Measurements from ENCODE around the gene PTPRN2.

PTPRN2 gene

DNA sequence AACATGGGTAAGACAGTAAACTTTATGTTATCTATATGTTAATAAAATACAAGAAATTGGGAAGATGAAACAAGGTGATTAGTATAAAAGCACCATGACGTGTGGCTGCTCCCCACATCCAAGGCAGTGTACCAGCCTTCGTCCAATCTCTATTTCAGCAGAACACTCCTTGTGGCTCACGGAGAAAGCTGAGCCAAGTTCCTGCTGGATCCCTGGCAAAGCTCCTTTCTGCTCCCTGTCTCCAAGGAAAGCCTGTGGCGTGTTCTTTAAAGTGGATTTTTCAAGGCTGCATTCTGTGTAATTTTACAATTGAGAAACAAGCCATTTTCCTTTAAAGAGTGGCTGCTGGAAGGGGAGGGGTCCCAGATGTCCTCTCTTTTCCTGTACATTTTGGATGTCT lies 467.3 kb downstream of the PTPRN2 start:
- no peak for DNase-seq

DNA sequence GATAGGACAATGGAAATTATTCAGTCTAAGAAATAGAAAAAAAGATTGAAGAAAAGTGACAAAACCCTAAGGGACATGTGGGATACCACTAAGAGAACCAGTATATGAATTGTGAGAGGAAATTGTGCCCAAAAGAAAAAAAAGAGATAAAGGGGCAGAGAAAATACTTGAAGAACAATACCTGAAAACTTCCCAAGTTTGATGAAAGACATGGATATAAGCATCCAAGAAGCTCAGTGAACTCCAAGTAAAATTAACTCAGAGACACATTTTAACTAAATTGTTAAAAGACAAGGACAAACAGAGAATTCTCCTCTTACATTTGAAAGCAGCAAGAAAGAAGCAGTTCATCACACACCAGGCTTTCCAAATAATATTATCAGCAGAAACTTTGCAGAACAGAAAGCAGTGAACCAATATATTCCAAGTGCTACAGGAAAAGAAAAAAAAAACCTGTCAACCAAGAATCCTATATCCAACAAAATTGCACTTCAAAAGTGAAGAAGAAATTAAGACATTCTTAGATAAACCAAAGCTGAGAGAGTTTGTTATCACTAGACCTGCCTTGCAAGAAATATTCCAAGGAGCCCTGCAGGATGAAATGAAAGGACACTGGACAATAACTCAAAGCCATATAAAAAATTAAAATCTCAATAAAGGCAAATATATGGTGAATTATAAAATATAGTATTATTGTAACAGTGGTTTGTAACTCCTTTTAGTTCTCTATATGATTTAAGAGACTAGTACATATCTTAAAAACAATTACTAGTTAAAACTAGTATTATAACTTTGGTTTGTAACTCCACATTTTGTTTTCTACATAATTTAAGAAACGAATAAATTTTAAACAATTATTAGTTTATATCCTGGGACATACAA lies 470.0 kb downstream of the PTPRN2 start:
- DNase-seq: no peak

DNA sequence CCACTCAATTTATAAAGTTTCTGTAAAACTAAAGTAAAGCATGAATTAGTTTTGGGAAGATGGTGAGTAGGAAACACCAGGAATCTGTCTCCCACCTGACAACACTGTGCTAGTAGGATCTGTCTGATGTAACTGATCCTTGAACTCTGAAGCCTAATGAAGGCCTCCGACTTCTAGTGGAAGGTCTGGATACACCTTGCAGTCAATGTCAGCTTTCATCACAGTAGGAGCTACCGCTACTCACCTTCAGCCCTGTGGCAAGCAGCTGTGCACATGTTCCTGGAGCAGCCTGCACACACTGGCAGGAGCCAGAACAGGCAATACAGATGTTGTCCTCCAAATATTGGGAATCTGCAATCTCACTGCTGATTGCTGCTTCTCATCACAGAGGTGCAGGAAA lies 471.4 kb downstream of the PTPRN2 start:
- DNase-seq: no peak

DNA sequence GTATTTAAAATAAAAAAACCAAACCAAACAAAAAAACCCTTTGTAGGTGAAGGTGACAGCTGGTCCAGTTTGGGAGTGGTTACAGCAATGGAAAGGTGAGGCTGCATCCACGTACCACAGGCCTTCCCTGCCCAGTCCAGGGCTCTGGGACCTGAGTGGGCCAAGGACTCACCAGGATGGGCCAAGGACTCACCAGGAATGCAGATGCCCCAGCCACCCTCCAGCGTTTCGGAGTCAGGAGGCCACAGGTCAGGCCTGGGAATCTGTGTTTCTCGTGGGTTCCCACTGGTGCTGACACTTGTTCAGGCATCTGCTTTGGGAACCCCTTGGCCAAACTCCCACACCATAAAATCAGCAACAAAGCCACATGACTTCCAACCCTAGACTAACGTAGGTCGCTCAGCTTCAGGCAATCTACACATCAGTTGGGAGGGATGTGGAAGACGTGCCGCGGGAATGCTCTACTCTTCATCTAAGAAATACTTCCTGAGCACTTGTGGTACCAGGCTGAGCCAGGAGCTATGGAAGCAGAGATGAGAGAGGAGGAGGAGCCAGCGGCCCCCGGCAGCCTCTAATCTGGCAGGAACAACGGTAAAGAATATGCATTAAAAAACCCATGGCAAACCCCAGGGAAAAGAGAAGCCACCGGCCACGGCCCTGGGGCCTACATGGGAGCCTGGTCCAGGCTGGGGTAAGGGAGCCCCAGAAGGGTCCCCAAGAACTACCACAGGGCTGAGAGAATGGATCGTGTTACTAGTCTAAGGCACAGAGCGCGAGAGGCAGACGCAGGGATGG lies 473.4 kb downstream of the PTPRN2 start:
- no peak for DNase-seq

DNA sequence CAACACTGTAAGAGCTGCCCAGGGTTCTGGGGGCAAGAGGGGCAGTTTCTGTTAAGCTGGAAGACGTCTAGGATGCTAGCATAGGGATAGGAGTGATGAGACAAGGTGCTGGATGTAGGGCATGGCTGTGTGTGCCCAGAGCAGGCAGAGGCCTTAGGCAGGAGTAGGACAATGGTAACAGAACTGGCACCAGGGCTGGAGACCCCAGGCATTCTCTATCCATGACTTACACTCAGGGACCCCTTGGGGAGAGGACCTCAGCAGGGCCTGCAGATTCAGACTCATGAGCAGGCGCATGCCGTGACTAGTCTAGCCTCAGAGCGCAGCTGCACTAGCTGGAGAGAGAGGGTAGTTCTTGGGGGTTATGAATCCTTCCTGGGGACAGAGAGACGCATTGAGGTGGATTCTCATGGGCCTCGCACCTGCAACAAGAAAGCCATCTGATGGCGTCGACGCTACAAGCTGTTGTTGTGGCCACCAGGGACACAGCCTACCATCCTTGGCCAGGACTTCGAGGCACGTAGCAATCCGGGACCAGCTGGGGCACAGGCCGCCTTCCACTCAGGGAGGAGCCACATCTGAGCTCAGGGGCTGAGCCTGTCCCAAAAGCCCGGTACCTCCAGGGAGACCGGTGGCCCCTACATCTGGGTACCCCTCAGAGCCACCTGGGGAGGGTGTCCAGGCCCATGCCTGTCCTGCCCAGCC lies 474.1 kb downstream of the PTPRN2 start:
- DNase-seq: no peak

DNA sequence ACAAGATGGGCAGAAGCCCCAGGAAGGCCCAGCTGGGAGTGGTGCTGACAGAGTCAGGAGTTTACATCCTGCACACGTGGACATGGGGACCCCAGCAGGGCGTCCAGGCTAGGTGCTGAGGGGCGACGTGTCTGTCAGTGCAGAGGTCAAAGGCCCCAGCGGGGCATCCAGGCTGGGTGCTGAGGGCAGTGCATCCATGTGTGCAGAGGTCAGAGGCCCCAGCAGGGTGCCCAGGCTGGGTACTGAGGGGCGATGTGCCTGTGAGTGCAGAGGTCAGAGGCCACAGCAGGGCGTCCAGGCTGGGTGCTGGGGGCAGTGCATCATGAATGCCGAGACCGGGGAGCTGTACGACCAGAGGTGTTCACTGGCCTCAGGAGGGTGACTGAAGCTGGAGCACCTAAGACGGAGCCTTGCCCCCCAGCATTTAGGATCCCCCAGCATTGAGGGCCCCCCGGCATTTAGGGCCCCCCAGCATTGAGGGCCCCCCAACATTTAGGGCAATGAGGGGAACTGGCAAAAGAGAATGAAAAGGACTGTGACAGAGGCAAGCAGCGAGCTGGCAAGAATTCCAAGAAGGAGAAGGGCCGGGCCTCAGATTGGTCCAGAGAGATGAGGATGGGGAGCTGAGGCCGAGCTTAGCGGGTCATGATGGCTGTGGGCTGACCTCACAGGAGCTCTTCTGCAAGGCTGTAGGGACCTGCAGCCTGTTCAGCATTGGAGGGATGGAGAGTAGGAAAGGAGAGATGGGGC lies 474.9 kb downstream of the PTPRN2 start:
- DNase-seq: no peak

DNA sequence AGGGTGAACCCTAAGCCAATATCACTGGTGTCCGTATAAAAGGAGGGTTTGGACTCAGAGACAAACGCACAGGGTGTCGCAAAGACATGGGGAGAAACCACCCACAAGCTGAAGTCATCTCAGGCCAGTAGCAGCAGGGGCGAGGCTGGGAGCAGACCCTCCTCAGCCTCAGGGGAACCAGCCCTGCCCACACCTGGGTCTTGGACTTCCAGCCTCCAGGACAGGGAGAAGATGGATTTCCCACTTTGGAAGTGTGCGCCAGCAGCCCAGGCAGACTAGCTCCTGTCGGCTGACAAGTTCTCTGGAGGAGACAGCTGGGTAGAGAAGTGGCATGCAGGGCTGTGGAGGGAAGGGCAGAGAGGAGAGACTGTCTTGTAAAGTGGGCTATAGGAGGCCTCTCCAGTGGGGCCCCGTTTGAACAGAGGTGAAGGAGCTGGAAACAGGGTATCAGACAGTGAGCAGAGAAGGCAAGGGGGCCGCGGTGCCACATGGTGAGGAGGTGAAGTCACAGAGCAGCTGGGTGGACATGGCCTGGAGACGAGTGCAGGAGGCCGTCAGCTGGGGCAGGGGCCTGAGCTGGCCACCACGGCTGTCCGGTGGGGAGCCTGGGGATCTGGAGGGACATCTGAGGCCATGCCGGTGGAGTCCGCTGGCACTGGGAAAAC lies 475.6 kb downstream of the PTPRN2 start:
- no peak for DNase-seq

DNA sequence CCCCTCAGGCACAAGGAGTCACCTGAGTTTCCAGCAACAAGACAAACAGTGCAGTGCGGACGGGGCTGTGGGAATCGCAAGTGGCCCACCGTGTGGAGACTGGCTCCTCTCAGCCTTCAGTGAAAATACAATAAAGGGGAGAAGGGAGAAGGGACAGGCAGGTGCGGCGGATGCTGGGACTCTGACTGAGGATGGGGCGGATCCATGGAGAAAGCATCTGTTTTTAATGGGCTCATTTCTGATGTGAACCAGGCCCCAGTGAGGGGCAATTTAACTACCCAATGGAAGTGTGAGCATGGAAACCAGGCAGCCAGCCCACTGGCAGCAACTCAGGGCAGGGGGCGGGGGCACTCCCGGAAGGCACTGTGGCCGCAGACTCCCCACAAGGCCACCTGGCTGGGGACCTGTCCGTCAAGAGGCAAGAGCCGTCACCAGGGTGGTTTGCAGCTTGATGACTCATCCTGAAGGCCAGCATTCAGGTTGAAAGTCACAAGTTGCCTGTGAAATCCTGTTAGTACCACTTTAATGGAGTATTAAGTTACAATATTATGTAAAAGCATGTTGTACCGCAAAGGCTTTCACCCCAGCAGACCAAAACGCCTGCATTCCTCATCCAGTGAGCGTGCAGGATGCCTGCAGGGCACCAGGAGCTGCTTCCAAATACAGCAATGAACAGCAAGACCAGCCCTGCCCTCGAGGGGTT lies 476.4 kb downstream of the PTPRN2 start:
- DNase-seq: no peak

DNA sequence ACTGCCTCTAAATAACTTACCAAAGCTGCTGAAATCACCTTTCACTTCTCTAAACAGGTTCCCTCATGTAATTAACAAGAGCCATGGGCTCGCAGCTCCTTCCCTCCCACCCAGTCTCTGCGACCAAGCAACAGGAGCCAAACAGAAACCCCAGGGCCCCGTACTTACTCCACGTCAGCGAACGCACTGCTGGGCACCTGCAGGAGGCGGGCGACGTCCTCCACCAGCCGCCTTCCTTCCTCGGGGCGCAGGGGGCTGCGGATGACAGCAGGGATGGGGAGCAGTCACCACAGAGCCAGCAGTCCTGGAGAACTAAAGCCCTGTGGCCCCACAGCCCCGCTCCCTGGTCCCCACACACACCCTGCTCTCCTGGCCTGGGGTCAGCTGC lies 477.0 kb downstream of the PTPRN2 start:
- DNase-seq: no peak

DNA sequence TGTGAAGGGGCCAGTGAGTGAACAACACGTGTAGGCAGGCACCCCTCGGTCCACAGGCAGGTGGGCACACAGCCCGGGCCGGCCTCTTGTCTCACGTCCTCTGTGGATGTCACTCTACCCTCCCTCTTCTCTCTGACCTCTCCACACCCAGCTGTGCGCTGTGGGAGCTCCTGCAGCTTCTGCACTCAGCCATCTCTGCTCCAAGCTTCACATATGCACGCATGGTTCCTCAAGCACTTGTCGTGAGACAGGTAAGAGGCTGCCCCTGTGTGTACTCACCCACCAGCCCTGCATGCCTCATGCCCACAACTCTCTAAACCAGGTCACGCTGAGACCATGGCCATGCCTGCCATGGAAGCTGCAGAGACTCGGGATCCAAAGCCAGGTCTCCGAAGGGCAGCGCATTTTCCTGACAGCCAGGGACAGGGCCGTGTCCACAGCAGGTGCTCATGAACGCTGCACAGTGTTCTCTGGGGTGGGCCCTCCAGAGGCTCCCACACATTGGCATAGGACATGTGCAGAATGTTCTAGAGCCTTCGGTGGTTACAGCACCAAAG lies 477.5 kb downstream of the PTPRN2 start:
- no peak for DNase-seq

DNA sequence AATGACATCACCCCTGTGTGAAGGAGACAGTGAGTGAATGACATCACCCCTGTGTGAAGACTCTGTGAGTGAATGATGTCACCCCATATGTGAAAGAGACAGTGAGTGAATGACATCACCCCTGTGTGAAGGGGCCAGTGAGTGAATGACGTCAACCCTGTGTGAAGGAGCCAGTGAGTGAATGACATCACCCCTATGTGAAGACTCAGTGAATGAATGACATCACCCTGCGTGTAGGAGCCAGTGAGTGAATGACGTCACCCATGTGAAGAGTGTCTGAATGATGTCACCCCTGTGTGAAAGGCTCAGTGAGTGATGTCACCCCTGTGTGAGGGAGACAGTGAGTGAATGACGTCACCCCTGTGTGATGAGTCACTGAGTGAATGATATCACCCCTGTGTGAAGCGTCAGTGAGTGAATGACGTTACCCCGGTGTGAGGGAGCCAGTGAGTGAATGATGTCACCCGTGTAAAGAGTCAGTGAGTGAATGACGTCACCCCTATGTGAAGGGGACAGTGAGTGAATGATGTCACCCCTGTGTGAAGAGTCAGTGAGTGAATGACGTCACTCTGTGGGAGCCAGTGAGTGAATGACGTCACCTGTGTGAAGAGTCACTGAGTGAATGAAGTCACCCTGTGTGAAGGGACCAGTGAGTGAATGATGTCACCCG lies 478.1 kb downstream of the PTPRN2 start:
- no peak for DNase-seq

DNA sequence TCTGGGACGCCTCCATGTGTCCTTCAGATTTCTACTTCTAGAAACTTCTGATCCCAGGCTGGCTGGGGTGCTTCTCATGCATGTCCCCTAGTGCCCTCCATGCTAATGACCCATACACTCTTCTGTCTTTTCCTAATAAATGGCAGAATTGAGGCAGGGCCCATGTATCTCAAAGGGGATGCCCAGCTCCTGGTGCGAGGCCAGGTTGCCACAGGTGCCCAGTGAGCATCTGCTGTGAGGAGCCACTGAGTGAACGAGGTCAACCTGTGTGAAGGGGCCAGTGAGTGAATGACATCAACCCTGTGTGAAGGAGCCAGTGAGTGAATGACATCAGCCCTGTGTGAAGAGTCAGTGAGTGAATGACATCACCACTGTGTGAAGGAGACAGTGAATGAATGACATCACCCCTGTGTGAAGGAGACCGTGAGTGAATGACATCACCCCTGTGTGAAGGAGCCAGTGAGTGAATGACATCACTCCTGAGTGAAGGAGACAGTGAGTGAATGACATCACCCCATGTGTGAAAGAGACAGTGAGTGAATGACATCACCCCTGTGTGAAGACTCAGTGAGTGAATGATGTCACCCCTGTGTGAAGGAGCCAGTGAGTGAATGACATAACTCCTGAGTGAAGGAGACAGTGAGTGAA lies 478.9 kb downstream of the PTPRN2 start:
- DNase-seq: no peak

DNA sequence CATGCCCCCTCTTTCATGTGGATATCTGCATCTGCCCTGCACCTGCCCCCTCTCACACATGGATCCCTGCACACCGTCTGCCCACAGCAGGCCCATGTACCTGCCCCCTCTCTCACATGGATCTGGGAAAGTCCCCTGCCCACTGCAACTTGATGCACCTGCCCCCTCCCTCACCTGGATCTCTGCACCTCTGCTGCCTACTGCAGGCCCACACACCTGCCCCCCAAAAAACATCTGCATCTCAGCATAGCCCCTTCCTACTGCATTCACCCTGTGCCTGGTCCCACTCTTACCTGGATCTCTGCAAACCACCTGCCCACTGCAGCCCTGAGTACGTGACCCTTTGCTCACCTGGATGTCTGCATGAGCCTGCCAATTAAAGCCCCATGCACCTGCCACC lies 479.8 kb downstream of the PTPRN2 start:
- DNase-seq: no peak

DNA sequence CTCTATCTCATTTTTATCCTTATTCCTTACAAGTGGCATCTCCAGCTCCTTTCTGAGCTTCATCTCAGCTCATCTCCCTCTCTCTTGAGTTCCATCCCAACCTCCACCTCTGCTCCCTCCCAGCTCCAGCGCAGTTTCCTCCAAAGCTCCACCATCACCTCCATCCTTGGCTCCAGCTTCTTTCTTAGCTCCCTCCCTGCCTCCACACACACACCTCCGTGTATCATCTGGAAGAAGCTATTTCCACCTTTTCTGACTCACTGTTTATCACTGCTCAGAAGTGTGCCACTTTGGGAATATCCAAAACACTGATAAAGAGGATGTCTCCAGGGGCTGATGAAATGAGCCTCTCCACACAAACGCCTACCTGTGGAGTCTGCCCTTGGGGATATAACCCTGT lies 481.4 kb downstream of the PTPRN2 start:
- DNase-seq: no peak

DNA sequence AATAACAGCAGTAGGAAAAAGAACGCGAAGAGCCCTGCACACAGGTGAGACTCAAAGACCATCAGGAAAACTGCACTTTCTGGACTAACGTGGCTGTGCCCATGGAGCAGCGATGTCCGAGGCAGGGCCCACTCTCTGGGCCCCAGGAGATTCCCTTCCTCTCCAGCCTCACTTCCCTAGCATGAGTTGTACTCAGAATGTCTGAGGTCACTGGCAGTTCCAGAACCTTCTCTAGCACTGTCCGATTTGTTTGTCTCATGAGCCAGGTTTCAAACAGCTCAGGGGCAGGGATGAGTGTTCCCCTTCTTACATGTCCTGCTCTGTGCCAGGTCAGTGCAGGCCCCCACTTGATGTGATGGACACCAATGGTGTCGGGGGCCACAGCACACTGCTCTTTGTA lies 484.2 kb downstream of the PTPRN2 start:
- no peak for DNase-seq

DNA sequence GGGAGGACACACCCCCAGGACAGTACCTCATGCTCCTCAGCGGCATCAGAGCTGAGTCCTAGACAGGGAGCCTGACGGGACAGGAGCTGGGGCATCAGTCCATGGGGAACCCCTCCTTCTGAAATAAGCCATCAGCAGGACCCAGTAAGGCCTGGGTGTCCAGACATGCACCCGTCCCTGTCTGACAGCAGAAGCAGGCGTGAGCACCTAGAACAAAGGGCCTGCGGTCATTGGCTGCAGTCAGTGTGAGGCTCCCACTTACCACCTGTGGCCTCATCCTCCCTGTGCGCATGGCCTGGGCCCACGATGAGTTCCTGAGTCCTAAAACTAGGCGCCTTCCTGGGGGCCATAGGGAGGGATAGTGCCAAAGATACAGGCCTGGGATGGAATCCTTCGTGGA lies 484.7 kb downstream of the PTPRN2 start:
- no peak for DNase-seq

DNA sequence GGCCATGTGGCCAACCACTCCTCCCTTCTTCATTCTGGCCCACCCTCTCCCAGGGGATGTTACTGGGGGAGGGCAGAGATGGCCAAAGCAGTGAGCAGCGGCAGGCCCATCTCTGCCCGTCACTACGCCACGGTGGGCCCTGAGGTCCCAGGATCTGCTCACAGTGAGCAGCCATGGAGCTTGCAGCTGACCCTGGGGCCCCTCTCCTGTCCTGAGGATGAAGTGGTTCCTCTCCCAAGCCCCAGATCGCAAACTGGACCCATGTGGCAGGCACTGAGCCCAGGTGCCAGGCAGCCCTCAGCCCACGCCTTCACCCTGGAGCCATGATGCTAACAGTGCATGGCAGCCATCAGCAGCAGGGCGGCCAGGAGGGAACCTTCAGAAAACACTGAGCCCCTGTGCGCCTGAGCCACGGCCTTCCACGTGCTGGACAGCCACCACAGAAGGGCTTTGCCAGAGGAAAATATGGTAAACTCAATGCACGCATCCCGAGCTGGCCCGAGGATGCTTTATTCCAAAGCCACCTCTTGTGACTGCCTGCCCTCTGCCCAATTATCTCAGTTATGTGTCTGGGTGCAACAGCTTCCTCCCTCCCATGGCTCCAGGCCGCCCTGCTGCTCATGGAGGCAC lies 485.7 kb downstream of the PTPRN2 start:
- DNase-seq: no peak

DNA sequence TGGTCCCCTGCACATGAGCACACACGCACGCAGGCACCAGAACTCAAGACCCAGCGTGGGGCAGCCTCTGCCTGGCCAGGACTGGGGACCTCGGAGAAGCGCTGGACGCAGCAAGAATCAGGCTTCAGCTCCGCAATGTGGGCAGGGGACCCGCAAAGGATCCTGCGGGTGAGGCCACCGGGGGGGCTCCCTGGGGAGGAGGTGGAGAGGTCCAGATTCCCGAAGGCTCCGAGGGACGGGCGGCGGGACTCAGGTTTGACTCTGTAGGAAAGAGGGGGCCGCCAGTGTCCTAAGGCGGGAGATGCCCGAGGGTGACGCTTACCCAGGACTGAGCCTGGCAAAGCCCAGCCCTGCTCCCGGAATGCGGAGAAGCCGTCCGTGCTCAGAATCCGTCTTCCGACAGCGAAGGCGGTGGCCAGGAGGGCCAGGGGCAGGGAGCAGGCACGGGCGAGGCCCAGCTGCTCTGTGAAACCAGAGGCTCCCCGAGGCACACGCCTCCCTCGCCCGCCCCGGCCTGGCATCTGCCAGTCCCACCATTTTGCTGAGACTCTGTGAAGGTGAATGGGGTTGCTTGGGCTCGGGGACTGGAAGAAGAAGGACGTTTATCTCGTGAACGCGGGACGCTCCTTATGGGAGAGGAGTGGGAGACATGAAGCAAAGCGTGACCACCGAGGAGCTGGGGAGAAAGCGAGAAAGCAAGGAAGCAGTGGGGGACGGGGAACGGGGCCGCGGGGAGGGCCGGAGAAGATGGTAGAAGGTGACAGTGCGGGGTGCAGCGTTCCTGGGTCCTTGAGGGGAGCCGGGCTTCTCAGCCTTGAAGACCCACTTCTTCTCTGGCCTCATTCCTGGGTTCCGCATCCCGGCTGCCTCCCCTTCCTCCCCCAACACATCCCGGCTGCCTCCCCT lies 489.2 kb downstream of the PTPRN2 start:
- no peak for DNase-seq
